ENCODE measurements around the gene KIAA1671. TPM values are rescaled to one million over a fixed set of nuclear protein-coding genes. Genes with fewer than 3 reads are reported as not detected.

The KIAA1671 gene
- total RNA-seq, 2 experiments from 2014 or later = 12.3 to 14.0 TPM

GRCh38 chr22:25072406-25072805, 119.9 kb downstream of the KIAA1671 start:
- DNase-seq (peak; percentile 43), ATAC-seq (no peak)
- H3K9me3 Mint-ChIP-seq (ENCODE audit: low read depth) = no peaks in the 10 kb centered on the region
- H3K27ac Mint-ChIP-seq = peak overlapping the region; percentile 80
- H3K4me3 Mint-ChIP-seq = peak overlapping the region; percentile 78
- peaks cover 95% of the 10 kb centered on the region for H3K4me1 Mint-ChIP-seq
- ChIA-PET POLR2A (no interaction called here), CTCF (interaction anchor here (0.6 to 5.9 kb wide), 8 partner anchors 11 to 270 kb away, joined by 3 to 46 read pairs (median 4); no protein-coding TSS in a partner anchor)
- H3K36me3 Mint-ChIP-seq (ENCODE audit: low read depth) = peaks cover 4% of the 10 kb centered on the region
- H3K27me3 Mint-ChIP-seq = no peaks in the 10 kb centered on the region
- intact Hi-C loops (cut with DNase I, micrococcal nuclease) = loop anchor here in 1 of 2 experiments (10.0 kb wide), 4 partner anchors 332 to 1352 kb away; partner anchors contain the start of genes ASPHD2 and GRK3

DNA sequence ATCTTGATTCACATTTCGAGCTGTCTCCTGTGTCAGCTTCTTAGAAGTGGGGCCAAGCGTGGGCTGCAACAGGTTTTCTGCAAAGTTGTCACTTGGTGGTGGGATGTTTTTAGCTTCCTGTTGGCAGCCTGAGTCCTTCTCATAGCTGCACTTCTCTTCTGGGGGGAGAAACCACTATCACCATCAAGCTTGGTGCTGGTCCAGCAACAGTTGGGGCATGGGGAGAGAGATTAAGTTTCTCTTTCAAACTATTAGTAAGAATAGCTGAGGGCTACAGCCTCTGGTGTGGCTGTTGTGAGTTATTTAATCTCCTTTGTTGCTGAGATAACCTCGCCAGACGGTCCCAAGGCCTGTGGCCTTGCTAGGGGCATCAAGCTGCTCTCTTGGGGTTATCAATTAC, 123.8 kb downstream of the KIAA1671 start:
- peak; percentile 85 for DNase-seq
- ChIA-PET POLR2A (interaction anchor here (0.6 to 1.5 kb wide), 5 partner anchors 8 to 494 kb away, joined by 3 to 17 read pairs (median 4); no protein-coding TSS in a partner anchor), CTCF (interaction anchor here (0.5 to 2.8 kb wide), 15 partner anchors 8 to 1589 kb away, joined by 3 to 14 read pairs (median 5); no protein-coding TSS in a partner anchor)
- Mint-ChIP-seq H3K4me3 (peak overlapping the region; percentile 34), H3K27ac (peak overlapping the region; percentile 83), H3K9me3 (ENCODE audit: low read depth) (no peaks in the 10 kb centered on the region), H3K36me3 (ENCODE audit: low read depth) (peaks cover 11% of the 10 kb centered on the region), H3K27me3 (no peaks in the 10 kb centered on the region), H3K4me1 (peaks cover 86% of the 10 kb centered on the region)
- ATAC-seq = peak; percentile 76
- intact Hi-C loops (cut with DNase I, micrococcal nuclease) = loop anchor here (1.0 to 10.0 kb wide), 8 partner anchors 10 to 1348 kb away; partner anchors contain the start of genes ASPHD2 (in 1 of the 2) and GRK3 (in 1 of the 2)

DNA sequence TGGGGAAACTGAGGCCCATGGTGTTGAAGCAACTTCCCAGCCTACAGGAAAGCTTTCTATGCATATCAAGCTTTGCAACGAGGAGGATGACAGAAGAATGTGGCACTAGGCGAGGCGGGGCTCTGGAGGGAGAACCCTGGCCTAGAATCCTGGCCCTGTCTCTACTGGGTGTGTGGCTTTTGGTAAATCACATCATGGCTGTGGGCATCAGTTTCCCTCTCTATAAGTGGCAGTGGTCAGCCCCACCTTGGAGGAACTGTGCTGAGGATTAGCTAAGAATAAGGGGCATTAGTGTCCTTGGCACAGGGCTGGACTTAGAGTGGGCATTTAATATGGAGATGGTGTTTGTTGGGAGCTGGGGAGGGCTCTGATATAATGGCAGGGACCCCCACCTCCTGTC, 124.5 kb downstream of the KIAA1671 start:
- Mint-ChIP-seq H3K9me3 (ENCODE audit: low read depth) (no peaks in the 10 kb centered on the region), H3K27me3 (no peaks in the 10 kb centered on the region), H3K36me3 (ENCODE audit: low read depth) (peaks cover 12% of the 10 kb centered on the region), H3K27ac (peak overlapping the region; percentile 83), H3K4me1 (peaks cover 86% of the 10 kb centered on the region), H3K4me3 (no peak overlapping the region)
- ChIA-PET CTCF (interaction anchor here (0.6 to 2.8 kb wide), 11 partner anchors 9 to 125 kb away, joined by 3 to 14 read pairs (median 6); no protein-coding TSS in a partner anchor), POLR2A (interaction anchor here (1.3 to 1.5 kb wide), 2 partner anchors 9 to 16 kb away, joined by 6 to 17 read pairs; no protein-coding TSS in a partner anchor)
- intact Hi-C loops (cut with DNase I, micrococcal nuclease) = loop anchor here (2.0 to 10.0 kb wide), 5 partner anchors 14 to 1348 kb away; partner anchors contain the start of genes ASPHD2 (in 1 of the 2) and GRK3 (in 1 of the 2)
- DNase-seq = no peak
- ATAC-seq = no peak

- H3K4me1 Mint-ChIP-seq = peaks cover 82% of the 10 kb centered on the region
- ATAC-seq = no peak
- intact Hi-C loops (cut with DNase I, micrococcal nuclease) = loop anchor here (2.0 to 10.0 kb wide), 5 partner anchors 15 to 1347 kb away; partner anchors contain the start of genes ASPHD2 (in 1 of the 2) and GRK3 (in 1 of the 2)
- no peak overlapping the region for H3K4me3 Mint-ChIP-seq
- POLR2A ChIA-PET = interaction anchor here (1.1 kb wide), 1 partner anchor 17 kb away, joined by 3 read pairs; no protein-coding TSS in a partner anchor
- CTCF ChIA-PET = interaction anchor here (1.1 to 2.8 kb wide), 5 partner anchors 8 to 124 kb away, joined by 3 to 14 read pairs (median 12); no protein-coding TSS in a partner anchor
- peak overlapping the region; percentile 76 for H3K27ac Mint-ChIP-seq
- H3K9me3 Mint-ChIP-seq (ENCODE audit: low read depth) = no peaks in the 10 kb centered on the region
- H3K27me3 Mint-ChIP-seq = no peaks in the 10 kb centered on the region
- DNase-seq = no peak
- H3K36me3 Mint-ChIP-seq (ENCODE audit: low read depth) = peaks cover 12% of the 10 kb centered on the region
Observed at GRCh38 chr22:25077964-25078363, 125.4 kb downstream of the KIAA1671 start.

DNA sequence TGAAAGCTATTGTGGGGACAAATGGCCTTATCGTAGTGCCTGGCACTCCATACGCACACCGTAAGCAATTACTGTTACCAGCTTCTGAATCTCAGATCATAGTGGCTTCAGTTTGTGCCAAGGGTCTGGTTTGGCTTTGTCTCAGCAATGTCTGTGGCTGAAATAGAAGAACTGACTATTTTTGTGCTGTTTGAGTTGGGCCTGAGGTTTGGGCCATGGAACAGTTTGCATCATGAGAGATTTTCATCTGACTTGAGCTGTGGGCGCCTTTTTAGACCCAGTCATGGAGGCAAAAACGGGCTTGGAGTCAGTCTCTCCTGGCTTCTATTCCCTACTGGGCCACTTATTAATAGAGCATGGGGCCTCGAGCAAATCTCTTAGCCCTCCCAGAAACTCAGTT, 126.1 kb downstream of the KIAA1671 start:
- Mint-ChIP-seq H3K4me1 (peaks cover 80% of the 10 kb centered on the region), H3K4me3 (no peak overlapping the region), H3K9me3 (ENCODE audit: low read depth) (no peaks in the 10 kb centered on the region), H3K27ac (no peak overlapping the region), H3K27me3 (no peaks in the 10 kb centered on the region), H3K36me3 (ENCODE audit: low read depth) (peaks cover 10% of the 10 kb centered on the region)
- intact Hi-C loops (cut with DNase I, micrococcal nuclease) = loop anchor here in 1 of 2 experiments (10.0 kb wide), 4 partner anchors 326 to 1346 kb away; partner anchors contain the start of genes ASPHD2 and GRK3
- DNase-seq = peak; percentile 42
- POLR2A ChIA-PET = interaction anchor here (1.1 kb wide), 1 partner anchor 18 kb away, joined by 3 read pairs; no protein-coding TSS in a partner anchor
- CTCF ChIA-PET = interaction anchor here (0.7 to 2.8 kb wide), 3 partner anchors 11 to 24 kb away, joined by 3 to 14 read pairs (median 5); no protein-coding TSS in a partner anchor
- peak; percentile 4 for ATAC-seq

DNA sequence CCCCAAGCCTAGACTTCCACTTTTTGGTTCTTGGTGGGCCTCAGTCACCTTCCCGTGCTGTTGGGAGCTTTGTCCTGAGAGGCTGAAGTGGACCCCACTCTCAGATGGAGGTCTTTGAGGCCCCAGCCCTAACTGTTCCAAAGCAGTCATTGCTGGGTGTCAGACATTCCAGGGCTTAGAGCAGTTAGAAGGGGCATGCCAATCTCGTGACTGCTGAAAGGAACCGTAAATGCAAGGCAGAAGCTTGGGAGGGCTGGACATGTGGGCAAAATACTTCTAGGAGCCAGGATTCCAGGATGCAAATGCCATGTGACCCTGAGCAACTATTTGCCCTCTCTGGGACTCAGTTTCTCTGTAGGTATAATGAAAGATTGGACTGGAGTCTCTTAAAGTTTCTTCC, 128.3 kb downstream of the KIAA1671 start:
- ChIA-PET POLR2A (interaction anchor here (0.6 kb wide), 1 partner anchor 410 kb away, joined by 3 read pairs; no protein-coding TSS in a partner anchor), CTCF (interaction anchor here (0.7 to 2.6 kb wide), 22 partner anchors 13 to 253 kb away, joined by 3 to 9 read pairs (median 4); no protein-coding TSS in a partner anchor)
- Mint-ChIP-seq H3K27ac (no peak overlapping the region), H3K9me3 (ENCODE audit: low read depth) (no peaks in the 10 kb centered on the region), H3K4me3 (no peak overlapping the region), H3K27me3 (no peaks in the 10 kb centered on the region), H3K4me1 (peaks cover 76% of the 10 kb centered on the region), H3K36me3 (ENCODE audit: low read depth) (peaks cover 12% of the 10 kb centered on the region)
- ATAC-seq (no peak), DNase-seq (no peak)
- intact Hi-C loops (cut with DNase I, micrococcal nuclease) = loop anchor here (1.0 to 10.0 kb wide), 5 partner anchors 91 to 664 kb away; partner anchors contain the start of gene MYO18B (in 1 of the 2)

DNA sequence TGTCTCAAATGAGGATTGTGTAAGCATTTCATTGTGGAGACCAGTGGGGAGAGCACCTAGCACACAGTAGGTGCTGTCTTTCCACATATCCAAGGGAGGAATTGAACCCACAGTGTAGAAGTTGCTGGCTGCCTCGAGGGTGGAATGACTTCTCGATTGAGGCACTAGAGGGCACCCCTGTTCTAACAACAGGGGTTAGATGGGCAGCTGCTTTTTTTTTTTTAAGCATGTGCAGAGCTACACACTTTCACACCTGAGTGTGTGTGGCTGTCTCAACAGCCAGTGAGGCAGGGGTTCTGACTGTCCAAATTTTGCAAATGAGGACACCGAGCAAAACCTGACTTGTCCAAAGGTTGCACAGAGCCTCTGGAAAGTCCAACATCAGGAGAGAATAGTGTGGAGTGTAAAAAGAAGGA, 128.9 kb downstream of the KIAA1671 start:
- no peak overlapping the region for H3K4me3 Mint-ChIP-seq
- peak overlapping the region; percentile 70 for H3K27ac Mint-ChIP-seq
- H3K27me3 Mint-ChIP-seq = no peaks in the 10 kb centered on the region
- POLR2A ChIA-PET = interaction anchor here (0.6 kb wide), 1 partner anchor 410 kb away, joined by 3 read pairs; no protein-coding TSS in a partner anchor
- no peaks in the 10 kb centered on the region for H3K9me3 Mint-ChIP-seq (ENCODE audit: low read depth)
- intact Hi-C loops (cut with DNase I, micrococcal nuclease) = loop anchor here (1.0 to 10.0 kb wide), 5 partner anchors 91 to 663 kb away; partner anchors contain the start of gene MYO18B (in 1 of the 2)
- peaks cover 12% of the 10 kb centered on the region for H3K36me3 Mint-ChIP-seq (ENCODE audit: low read depth)
- ATAC-seq (no peak), DNase-seq (peak; percentile 76)
- CTCF ChIA-PET = interaction anchor here (0.6 to 2.6 kb wide), 23 partner anchors 13 to 1597 kb away, joined by 3 to 9 read pairs (median 4); no protein-coding TSS in a partner anchor
- peaks cover 76% of the 10 kb centered on the region for H3K4me1 Mint-ChIP-seq

DNA sequence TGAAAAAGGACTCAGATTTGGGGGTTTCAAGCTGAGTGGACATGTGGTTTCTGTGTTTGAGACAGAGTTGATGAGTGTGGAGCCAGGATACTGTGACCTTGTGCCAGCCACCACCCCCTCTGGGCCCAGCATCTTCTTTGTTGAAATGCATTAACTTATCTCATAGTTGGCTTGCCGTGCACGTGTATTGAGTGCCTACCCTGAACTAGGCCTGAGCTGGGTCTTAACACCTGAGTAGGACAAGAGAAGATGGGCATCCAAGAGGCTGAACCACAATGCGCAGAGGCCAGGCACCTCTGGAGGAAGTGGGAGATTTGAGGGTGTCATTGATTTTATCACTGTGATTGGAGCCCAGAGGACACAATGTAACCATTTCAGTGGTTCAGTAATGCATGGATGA, 129.6 kb downstream of the KIAA1671 start:
- intact Hi-C loops (cut with DNase I, micrococcal nuclease) = loop anchor here (5.0 to 10.0 kb wide), 3 partner anchors 90 to 663 kb away; partner anchors contain the start of gene MYO18B (in 1 of the 2)
- POLR2A ChIA-PET = no interaction called here
- DNase-seq (no peak), ATAC-seq (no peak)
- Mint-ChIP-seq H3K27me3 (no peaks in the 10 kb centered on the region), H3K27ac (peak overlapping the region; percentile 19), H3K4me3 (no peak overlapping the region), H3K4me1 (peaks cover 76% of the 10 kb centered on the region), H3K9me3 (ENCODE audit: low read depth) (no peaks in the 10 kb centered on the region), H3K36me3 (ENCODE audit: low read depth) (peaks cover 12% of the 10 kb centered on the region)
- CTCF ChIA-PET = interaction anchor here (0.6 to 2.6 kb wide), 19 partner anchors 19 to 1596 kb away, joined by 3 to 9 read pairs (median 4); no protein-coding TSS in a partner anchor

GRCh38 chr22:25083056-25083806, 130.7 kb downstream of the KIAA1671 start:
- Mint-ChIP-seq H3K27ac (no peak overlapping the region), H3K4me3 (no peak overlapping the region), H3K27me3 (no peaks in the 10 kb centered on the region), H3K9me3 (ENCODE audit: low read depth) (no peaks in the 10 kb centered on the region), H3K36me3 (ENCODE audit: low read depth) (peaks cover 13% of the 10 kb centered on the region), H3K4me1 (peaks cover 69% of the 10 kb centered on the region)
- ChIA-PET CTCF (interaction anchor here (1.7 kb wide), 1 partner anchor 27 kb away, joined by 6 read pairs; no protein-coding TSS in a partner anchor), POLR2A (no interaction called here)
- intact Hi-C loops (cut with DNase I, micrococcal nuclease) = loop anchor here (5.0 to 10.0 kb wide), 3 partner anchors 89 to 662 kb away; partner anchors contain the start of gene MYO18B (in 1 of the 2)
- no peak for ATAC-seq
- no peak for DNase-seq

- no peaks in the 10 kb centered on the region for H3K9me3 Mint-ChIP-seq (ENCODE audit: low read depth)
- no peaks in the 10 kb centered on the region for H3K27me3 Mint-ChIP-seq
- H3K4me3 Mint-ChIP-seq = no peak overlapping the region
- ATAC-seq (no peak), DNase-seq (no peak)
- peaks cover 13% of the 10 kb centered on the region for H3K36me3 Mint-ChIP-seq (ENCODE audit: low read depth)
- ChIA-PET POLR2A (no interaction called here), CTCF (no interaction called here)
- intact Hi-C loops (cut with DNase I, micrococcal nuclease) = loop anchor here (5.0 to 10.0 kb wide), 3 partner anchors 88 to 661 kb away; partner anchors contain the start of gene MYO18B (in 1 of the 2)
- H3K4me1 Mint-ChIP-seq = peaks cover 66% of the 10 kb centered on the region
- H3K27ac Mint-ChIP-seq = no peak overlapping the region
Observed at GRCh38 chr22:25083807-25084200, 131.3 kb downstream of the KIAA1671 start.

Measured in activated CD4-positive, alpha-beta T cell treated with anti-CD3 and anti-CD28 coated beads for 36 hours (primary cell).